ENCODE results near the gene FSTL3.
"Not testable (repeated sequence)": the region's sequence is repeated elsewhere in the genome, so short reads cannot be mapped to it uniquely, and the experiment has no call there.

Gene FSTL3

GRCh38 chr19:676339-677105 lies at the start of gene FSTL3:
TSS of gene FSTL3 (plus strand) at chr19:676392. CDS start at chr19:676424, 32 bp downstream.
- Histone ChIP-seq H3K9me3 (ENCODE audit: low read depth, low read length) (no peaks in the 10 kb centered on the region), H3K4me3 (peak within 1 kb of the TSS; percentile 81), H3K9ac (ENCODE audit: insufficient read length) (peak within 1 kb of the TSS; percentile 66), H3K36me3 (ENCODE audit: insufficient read depth, low read length) (no peaks in the 10 kb centered on the region), H3K27ac (peak within 1 kb of the TSS; percentile 57; the same call in 1 of the 2 replicates)
- TF ChIP-seq POLR2AphosphoS5 (IDR thresholded peaks at IDR 0.05; ENCODE audit: borderline replicate concordance, low read depth, low read length) (peak; percentile 6; the same call in 1 of the 2 replicates), FOXP2 (optimal IDR thresholded peaks at IDR 0.05; ENCODE audit: control extremely low read depth, extremely low read length, insufficient read depth) (no peak), EZH2 (IDR thresholded peaks at IDR 0.05) (no peak)
- DNase-seq (ENCODE audit: low read depth, low spot score): no peak

- H3K4me3 ChIP-seq: peak overlapping the region; percentile 45; the same call in 1 of the 2 replicates
Measured at GRCh38 chr19:626566-626965, 49.6 kb upstream of the FSTL3 start.

GRCh38 chr19:628168-628567 lies 48.0 kb upstream of the FSTL3 start:
- Histone ChIP-seq H3K9ac (ENCODE audit: insufficient read length) (no peak overlapping the region), H3K4me3 (no peak overlapping the region), H3K36me3 (ENCODE audit: insufficient read depth, low read length) (peaks cover 42% of the 10 kb centered on the region), H3K9me3 (ENCODE audit: low read depth, low read length) (no peaks in the 10 kb centered on the region), H3K27ac (no peak overlapping the region)
- TF ChIP-seq FOXP2 (optimal IDR thresholded peaks at IDR 0.05; ENCODE audit: control extremely low read depth, extremely low read length, insufficient read depth) (no peak), POLR2AphosphoS5 (IDR thresholded peaks at IDR 0.05; ENCODE audit: borderline replicate concordance, low read depth, low read length) (no peak), EZH2 (IDR thresholded peaks at IDR 0.05) (no peak)
- DNase-seq (ENCODE audit: low read depth, low spot score): no peak

More at GRCh38 chr19:626566-626965, 49.6 kb upstream of the FSTL3 start:
- DNase-seq (ENCODE audit: low read depth, low spot score): peak; percentile 98
- peak overlapping the region; percentile 56; the same call in 1 of the 2 replicates for H3K27ac ChIP-seq
- not testable (repeated sequence) for H3K9ac ChIP-seq (ENCODE audit: insufficient read length); H3K9me3 ChIP-seq (ENCODE audit: low read depth, low read length)
- peaks cover 40% of the 10 kb centered on the region for H3K36me3 ChIP-seq (ENCODE audit: insufficient read depth, low read length)

- peaks cover 42% of the 10 kb centered on the region for H3K36me3 ChIP-seq (ENCODE audit: insufficient read depth, low read length)
Measured at GRCh38 chr19:629515-629914, 46.7 kb upstream of the FSTL3 start.

GRCh38 chr19:629961-630714 lies 46.1 kb upstream of the FSTL3 start:
- H3K4me3 ChIP-seq: no peak overlapping the region
- no peak overlapping the region for H3K27ac ChIP-seq
- TF ChIP-seq EZH2 (IDR thresholded peaks at IDR 0.05) (no peak), POLR2AphosphoS5 (IDR thresholded peaks at IDR 0.05; ENCODE audit: borderline replicate concordance, low read depth, low read length) (no peak), FOXP2 (optimal IDR thresholded peaks at IDR 0.05; ENCODE audit: control extremely low read depth, extremely low read length, insufficient read depth) (no peak)
- no peak overlapping the region for H3K9ac ChIP-seq (ENCODE audit: insufficient read length)
- no peak for DNase-seq (ENCODE audit: low read depth, low spot score)
- no peaks in the 10 kb centered on the region for H3K9me3 ChIP-seq (ENCODE audit: low read depth, low read length)
- H3K36me3 ChIP-seq (ENCODE audit: insufficient read depth, low read length): peaks cover 36% of the 10 kb centered on the region

More at GRCh38 chr19:629515-629914, 46.7 kb upstream of the FSTL3 start:
- DNase-seq (ENCODE audit: low read depth, low spot score); H3K9ac ChIP-seq (ENCODE audit: insufficient read length); H3K4me3 ChIP-seq; H3K27ac ChIP-seq; H3K9me3 ChIP-seq (ENCODE audit: low read depth, low read length): not testable (repeated sequence)

- H3K4me3 ChIP-seq: peak overlapping the region; percentile 97
- no peak overlapping the region for H3K27ac ChIP-seq
- peaks cover 28% of the 10 kb centered on the region for H3K36me3 ChIP-seq (ENCODE audit: insufficient read depth, low read length)
- H3K9ac ChIP-seq (ENCODE audit: insufficient read length): peak overlapping the region; percentile 90
- TF ChIP-seq POLR2AphosphoS5 (IDR thresholded peaks at IDR 0.05; ENCODE audit: borderline replicate concordance, low read depth, low read length) (peak; percentile 21; the same call in 1 of the 2 replicates), EZH2 (IDR thresholded peaks at IDR 0.05) (no peak), FOXP2 (optimal IDR thresholded peaks at IDR 0.05; ENCODE audit: control extremely low read depth, extremely low read length, insufficient read depth) (no peak)
- DNase-seq (ENCODE audit: low read depth, low spot score): no peak
- no peaks in the 10 kb centered on the region for H3K9me3 ChIP-seq (ENCODE audit: low read depth, low read length)
Measured at GRCh38 chr19:632579-633067, 43.6 kb upstream of the FSTL3 start.

GRCh38 chr19:633068-633785 lies 43.0 kb upstream of the FSTL3 start, which contains the start of gene POLRMT:
TSS of gene POLRMT (minus strand) at chr19:633537. CDS start at chr19:633512, 25 bp downstream.
- TF ChIP-seq FOXP2 (optimal IDR thresholded peaks at IDR 0.05; ENCODE audit: control extremely low read depth, extremely low read length, insufficient read depth): peak; percentile 55
- peak; percentile 65 for TF ChIP-seq POLR2AphosphoS5 (IDR thresholded peaks at IDR 0.05; ENCODE audit: borderline replicate concordance, low read depth, low read length)
- TF ChIP-seq EZH2 (IDR thresholded peaks at IDR 0.05): no peak
- peak within 1 kb of the TSS; percentile 71 for H3K27ac ChIP-seq

More at GRCh38 chr19:633068-633785, 43.0 kb upstream of the FSTL3 start, which contains the start of gene POLRMT:
- Histone ChIP-seq H3K9me3 (ENCODE audit: low read depth, low read length) (no peaks in the 10 kb centered on the region), H3K36me3 (ENCODE audit: insufficient read depth, low read length) (peaks cover 22% of the 10 kb centered on the region), H3K4me3 (peak within 1 kb of the TSS; percentile 97), H3K9ac (ENCODE audit: insufficient read length) (peak within 1 kb of the TSS; percentile 90)
- DNase-seq (ENCODE audit: low read depth, low spot score): peak; percentile 96
